Colon (tissue), 2 donors: ENCODE measurements around the gene ENAH.
A peak's percentile ranks its signal among the peaks of the same experiment; 100 is the strongest.
"Not testable (repeated sequence)": the region's sequence is repeated elsewhere in the genome, so short reads cannot be mapped to it uniquely, and the experiment has no call there.

Experiments
- FAIRE-seq: peaks from 2 replicates; lab custom pipeline; 2012; peaks lifted over from hg19 to GRCh38; lab: Jason Lieb, UNC
- donor health status: control.
- donor health status: control.

ENAH gene

GRCh38 chr1:225523263-225523950 is 129.5 kb downstream of the ENAH start:
- no peak for FAIRE-seq

GRCh38 chr1:225522588-225523262 is 130.2 kb downstream of the ENAH start:
- no peak for FAIRE-seq

- no peak for FAIRE-seq
Observed at GRCh38 chr1:225520587-225521227, 132.2 kb downstream of the ENAH start.

GRCh38 chr1:225519166-225519863 is 133.6 kb downstream of the ENAH start:
- FAIRE-seq, result no peak

GRCh38 chr1:225517697-225518096 is 135.2 kb downstream of the ENAH start:
- no peak for FAIRE-seq

GRCh38 chr1:225517221-225517620 is 135.7 kb downstream of the ENAH start:
- FAIRE-seq, result no peak

GRCh38 chr1:225514671-225515081 is 138.2 kb downstream of the ENAH start:
- no peak for FAIRE-seq

GRCh38 chr1:225513576-225513975 is 139.3 kb downstream of the ENAH start:
- not testable (repeated sequence) for FAIRE-seq

GRCh38 chr1:225511828-225512381 is 141.0 kb downstream of the ENAH start:
- no peak for FAIRE-seq

- not testable (repeated sequence) for FAIRE-seq
Observed at GRCh38 chr1:225510740-225511139, 142.2 kb downstream of the ENAH start.

- no peak for FAIRE-seq
Observed at GRCh38 chr1:225509770-225510169, 143.2 kb downstream of the ENAH start.

GRCh38 chr1:225509376-225509707 is 143.6 kb downstream of the ENAH start:
- no peak for FAIRE-seq

GRCh38 chr1:225508538-225509375 is 144.2 kb downstream of the ENAH start:
- no peak for FAIRE-seq

GRCh38 chr1:225506727-225507126 is 146.2 kb downstream of the ENAH start:
- FAIRE-seq, result no peak

GRCh38 chr1:225504776-225505175 is 148.1 kb downstream of the ENAH start:
- FAIRE-seq, result no peak

GRCh38 chr1:225500624-225501192 is 152.2 kb downstream of the ENAH start:
- FAIRE-seq, result no peak

- no peak for FAIRE-seq
Observed at GRCh38 chr1:225498549-225499136, 154.3 kb downstream of the ENAH start.

- FAIRE-seq, result peak; percentile 65
Observed at GRCh38 chr1:225494789-225495359, 158.0 kb downstream of the ENAH start.

GRCh38 chr1:225493591-225494246 is 159.2 kb downstream of the ENAH start:
- FAIRE-seq, result no peak

GRCh38 chr1:225488676-225489075 is 164.2 kb downstream of the ENAH start:
- no peak for FAIRE-seq
